GM18511 (cell line): ENCODE results near the gene ECI1.

Experiments
- ATAC-seq: cut with Tn5 transposase; IDR thresholded peaks from one replicate; pipeline ENCODE4 v1.9.1; 2021; ENCODE audit warnings: mild to moderate bottlenecking, moderate library complexity; ENCODE audit not compliant: unreplicated experiment

Gene ECI1

GRCh38 chr16:2235234-2235651, 16.1 kb downstream of the ECI1 start:
- ATAC-seq = no peak

- ATAC-seq = no peak
These were observed 16.6 kb downstream of the ECI1 start for GRCh38 chr16:2234813-2235170.

GRCh38 chr16:2233872-2234812, 17.2 kb downstream of the ECI1 start:
- no peak for ATAC-seq

- no peak for ATAC-seq
These were observed 18.2 kb downstream of the ECI1 start for GRCh38 chr16:2233046-2233775.

- no peak for ATAC-seq
These were observed 19.0 kb downstream of the ECI1 start for GRCh38 chr16:2232094-2232990.

- no peak for ATAC-seq
These were observed 20.1 kb downstream of the ECI1 start for GRCh38 chr16:2231016-2231931.

GRCh38 chr16:2230376-2230775, 21.0 kb downstream of the ECI1 start:
- ATAC-seq = no peak

- ATAC-seq = no peak
These were observed 21.6 kb downstream of the ECI1 start for GRCh38 chr16:2229632-2230250.

GRCh38 chr16:2229091-2229490, 22.3 kb downstream of the ECI1 start:
- ATAC-seq = no peak

- ATAC-seq = no peak
These were observed 23.1 kb downstream of the ECI1 start for GRCh38 chr16:2228161-2228824.

GRCh38 chr16:2226918-2227317, 24.5 kb downstream of the ECI1 start:
- no peak for ATAC-seq

- ATAC-seq = no peak
These were observed 25.1 kb downstream of the ECI1 start for GRCh38 chr16:2226245-2226793.

- peak; percentile 28 for ATAC-seq
These were observed 27.4 kb downstream of the ECI1 start for GRCh38 chr16:2223942-2224486.

- ATAC-seq = peak; percentile 96
These were observed 28.0 kb downstream of the ECI1 start, which contains the start of gene E4F1 for GRCh38 chr16:2223221-2223941. TSS of gene E4F1 (plus strand) at chr16:2223591. CDS start at chr16:2223614, 23 bp downstream.

- no peak for ATAC-seq
These were observed 35.1 kb downstream of the ECI1 start for GRCh38 chr16:2216330-2216729.

- peak; percentile 90 for ATAC-seq
These were observed 36.7 kb downstream of the ECI1 start, which contains the start of gene PGP for GRCh38 chr16:2214719-2214968. TSS of gene PGP (minus strand) at chr16:2214840. CDS start at chr16:2214777, 63 bp downstream.

GRCh38 chr16:2213817-2214718, 37.3 kb downstream of the ECI1 start:
- ATAC-seq = peak; percentile 8
